HG03280 (cell line): ENCODE results near the gene PRR5L.

Experiments
- ATAC-seq: cut with Tn5 transposase; IDR thresholded peaks from one replicate; pipeline ENCODE4 v1.9.1; 2021; ENCODE audit warnings: mild to moderate bottlenecking, moderate library complexity; ENCODE audit not compliant: unreplicated experiment

Gene PRR5L, protein sequence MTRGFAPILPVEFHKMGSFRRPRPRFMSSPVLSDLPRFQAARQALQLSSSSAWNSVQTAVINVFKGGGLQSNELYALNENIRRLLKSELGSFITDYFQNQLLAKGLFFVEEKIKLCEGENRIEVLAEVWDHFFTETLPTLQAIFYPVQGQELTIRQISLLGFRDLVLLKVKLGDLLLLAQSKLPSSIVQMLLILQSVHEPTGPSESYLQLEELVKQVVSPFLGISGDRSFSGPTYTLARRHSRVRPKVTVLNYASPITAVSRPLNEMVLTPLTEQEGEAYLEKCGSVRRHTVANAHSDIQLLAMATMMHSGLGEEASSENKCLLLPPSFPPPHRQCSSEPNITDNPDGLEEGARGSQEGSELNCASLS

DNA sequence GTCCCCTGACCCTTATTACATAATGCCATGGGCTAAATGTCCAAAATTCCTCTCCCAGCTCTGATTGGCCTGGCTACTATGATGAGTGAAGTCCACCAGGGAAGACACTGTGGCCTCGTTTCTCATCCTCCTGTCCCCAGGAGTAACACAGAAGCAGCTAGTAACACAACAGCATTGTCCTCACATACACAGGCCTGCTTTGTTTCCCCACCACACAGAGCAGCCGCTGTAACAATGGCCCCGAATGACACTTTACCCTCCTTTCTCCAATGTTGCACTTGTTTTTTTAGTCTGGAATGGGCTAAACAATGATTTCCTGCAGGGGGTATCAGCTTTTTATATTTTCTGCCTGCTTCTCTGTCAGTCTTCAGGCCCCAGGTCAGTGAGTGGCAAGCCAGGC is at the start of gene PRR5L:
TSS of gene PRR5L (plus strand) at position 363 of the 400 bp plus-strand sequence. CDS start 104,834 bp downstream, outside the sequence.
- no peak for ATAC-seq

DNA sequence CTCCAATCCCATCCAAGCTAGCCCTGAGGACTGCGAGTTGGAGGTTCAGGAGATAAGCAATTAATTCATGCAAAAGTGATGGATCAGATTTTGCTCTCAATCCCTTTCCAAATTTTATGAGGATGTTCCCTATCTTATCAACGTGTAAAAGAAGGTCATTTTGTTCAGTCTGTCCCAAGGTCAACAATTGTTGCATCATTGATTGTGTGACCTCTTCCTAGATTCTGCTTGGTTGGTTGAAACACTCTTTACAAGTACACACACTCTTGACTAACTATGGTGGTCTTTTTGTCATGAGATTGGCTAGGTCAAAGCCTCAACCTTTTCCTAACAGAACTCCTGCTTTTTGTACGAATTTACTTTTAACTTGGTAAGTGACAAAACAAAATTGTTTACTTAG is 48.6 kb upstream of the PRR5L start:
- no peak for ATAC-seq

DNA sequence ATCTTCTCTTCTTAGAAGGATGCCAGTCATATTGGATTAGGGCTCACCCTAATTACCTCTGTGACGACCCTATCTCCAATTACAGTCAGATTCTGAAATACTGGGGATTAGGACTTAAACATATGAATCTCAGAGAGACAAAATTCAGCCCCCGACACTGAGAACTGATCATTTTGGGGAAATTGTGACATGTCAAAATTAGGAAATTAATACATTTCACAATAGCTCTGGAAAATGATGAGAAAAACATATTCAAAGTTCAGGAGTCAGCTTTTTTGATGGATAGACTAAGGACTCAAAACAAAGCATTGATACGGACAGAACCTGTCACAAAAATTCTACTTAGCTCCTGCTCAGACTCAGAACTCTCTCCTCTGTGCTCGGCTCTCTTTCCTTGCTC is 47.7 kb upstream of the PRR5L start:
- ATAC-seq: no peak

DNA sequence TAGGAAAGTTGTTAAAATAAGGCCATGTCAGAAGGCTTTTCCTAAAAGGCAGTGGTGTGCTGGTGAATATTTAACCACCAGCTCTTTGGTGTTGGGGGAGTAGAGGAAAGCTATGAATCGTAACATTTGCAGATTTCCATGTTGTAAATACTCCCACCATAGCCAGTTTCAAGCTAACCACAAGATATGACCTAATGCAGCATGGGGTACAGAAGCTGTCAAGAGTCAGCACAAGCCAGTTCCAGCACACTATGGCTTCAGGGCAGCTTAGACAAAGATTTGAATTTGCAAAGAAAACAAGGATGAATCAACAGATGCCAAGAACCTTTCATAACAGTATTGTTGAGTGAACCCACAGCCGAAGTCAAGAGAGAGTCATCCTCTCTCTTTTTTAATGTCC is 46.8 kb upstream of the PRR5L start:
- ATAC-seq: no peak

DNA sequence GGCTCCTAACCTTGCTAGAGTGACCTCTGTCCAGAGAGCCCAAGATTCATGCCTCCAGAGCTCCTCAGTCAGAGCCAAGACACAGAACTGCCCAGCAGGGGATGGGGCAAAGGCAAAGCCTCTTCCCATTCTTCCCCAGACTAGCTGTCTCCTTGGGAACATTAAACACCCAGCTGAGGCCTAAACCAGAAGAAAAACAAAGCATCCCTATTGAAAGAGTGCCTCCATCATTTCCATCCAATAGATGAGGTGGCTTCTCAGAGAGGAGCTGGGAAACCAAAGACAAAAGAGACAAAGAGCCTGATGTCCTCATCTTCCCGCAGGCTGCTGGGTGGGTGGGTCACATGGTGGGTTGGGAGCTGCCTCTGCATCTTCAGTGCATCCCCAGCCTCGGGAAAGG is 44.3 kb upstream of the PRR5L start:
- ATAC-seq: no peak

DNA sequence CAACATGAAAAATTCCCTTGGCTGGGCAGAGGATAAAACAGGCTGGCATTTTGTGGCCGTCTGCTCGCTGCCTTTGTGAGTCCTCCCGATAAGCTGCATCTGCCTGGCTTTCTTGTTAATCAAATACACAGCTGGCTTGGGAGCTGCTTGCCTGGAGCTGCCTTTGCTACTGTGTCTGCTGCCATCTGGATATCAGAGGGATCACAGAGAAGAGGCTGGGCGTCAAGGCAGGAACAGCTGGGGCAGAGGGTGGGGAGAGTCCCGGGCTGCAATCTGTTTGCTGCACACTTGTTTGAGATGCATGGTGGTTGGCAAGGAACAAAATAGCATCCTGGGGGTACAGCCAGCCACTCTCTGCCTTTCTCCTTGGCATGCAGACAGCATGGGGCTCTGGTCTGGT is 42.9 kb upstream of the PRR5L start:
- ATAC-seq: no peak

DNA sequence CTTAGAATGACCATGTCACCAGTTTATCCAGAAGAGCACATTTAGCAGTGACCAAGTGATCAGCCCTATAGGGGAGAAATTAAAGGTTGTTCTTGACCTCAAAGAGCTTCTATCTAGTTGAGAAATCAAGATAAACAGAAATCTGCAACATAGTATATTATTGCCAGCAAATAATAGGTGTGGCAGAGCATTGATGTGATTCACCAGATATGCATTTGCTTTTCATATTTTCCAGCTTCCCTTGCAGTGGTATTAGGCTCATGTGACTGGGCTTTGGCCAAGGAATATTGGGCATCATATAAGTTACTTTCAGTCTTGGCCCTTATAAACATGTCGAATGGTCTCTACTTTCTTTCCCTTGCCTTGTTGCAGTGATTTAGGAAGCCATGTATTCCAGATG is 41.4 kb upstream of the PRR5L start:
- no peak for ATAC-seq

DNA sequence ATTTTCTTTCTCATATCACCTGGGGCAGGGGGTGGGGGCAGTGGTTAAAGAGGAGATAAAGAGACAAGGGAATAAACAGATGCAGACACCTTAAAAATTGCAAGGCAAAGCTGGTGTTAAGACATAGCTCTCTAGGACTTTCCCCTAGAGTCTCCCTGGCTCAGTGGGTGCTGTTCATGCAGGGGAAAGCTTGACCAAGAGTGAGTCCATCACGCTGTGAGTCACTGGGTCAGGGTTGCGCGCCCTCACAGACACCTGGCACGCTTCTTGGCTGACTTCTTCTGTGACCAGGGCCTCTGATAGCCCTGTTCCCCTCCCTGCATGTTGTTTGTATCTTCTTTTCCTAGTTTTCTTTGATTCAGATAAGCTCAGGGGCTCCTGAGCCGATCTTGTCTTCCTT is 38.7 kb upstream of the PRR5L start:
- no peak for ATAC-seq

DNA sequence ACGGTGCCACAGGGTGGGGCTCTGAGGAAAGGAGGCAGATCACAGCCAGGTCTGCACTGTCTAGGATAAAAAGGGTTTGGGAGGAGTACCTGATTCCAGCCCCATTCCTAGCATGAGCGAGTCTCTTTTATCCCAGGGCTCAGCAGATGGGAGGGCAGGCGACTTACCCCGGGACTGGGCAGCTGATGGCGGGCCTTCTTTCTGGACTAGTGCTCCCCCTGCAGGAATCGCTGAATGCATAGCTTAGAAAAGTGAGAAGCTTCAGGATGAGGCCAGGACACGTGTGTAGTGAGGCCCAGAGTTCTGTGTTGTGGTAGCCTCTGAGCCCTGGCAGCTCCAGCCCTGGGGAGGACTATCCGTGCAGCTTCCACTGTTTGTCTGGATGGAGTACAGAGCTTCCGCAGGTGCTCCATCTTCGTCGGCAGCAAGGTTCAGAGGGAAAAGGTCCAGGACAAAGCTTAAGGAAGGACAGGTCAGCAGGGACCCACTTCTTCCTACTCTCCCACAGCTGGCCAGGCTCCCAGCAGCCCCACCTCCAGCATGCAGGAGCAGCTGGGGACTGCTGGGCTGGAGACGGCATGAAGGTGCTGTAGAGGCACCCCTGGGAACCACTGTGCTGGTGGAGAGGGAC is 37.2 kb upstream of the PRR5L start:
- no peak for ATAC-seq

DNA sequence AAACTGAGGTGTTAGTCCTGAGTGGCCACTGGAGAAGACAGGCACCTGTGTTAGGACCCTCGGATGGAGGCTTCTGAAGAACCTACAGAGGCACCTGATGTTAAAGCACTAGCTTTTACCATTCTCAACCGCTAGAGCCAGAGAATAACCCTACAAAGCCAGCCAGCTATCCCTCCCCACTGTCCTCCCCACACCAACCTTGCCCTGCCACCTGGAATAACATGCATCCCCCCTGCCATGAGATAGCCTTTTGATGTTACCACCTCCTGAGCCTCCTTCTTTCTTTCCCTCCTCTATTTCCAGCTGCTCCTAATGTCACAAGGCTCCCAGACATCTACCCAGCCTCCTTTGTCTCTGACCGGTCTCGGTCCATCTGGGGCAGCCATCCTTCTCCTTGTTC is 35.0 kb upstream of the PRR5L start:
- no peak for ATAC-seq

DNA sequence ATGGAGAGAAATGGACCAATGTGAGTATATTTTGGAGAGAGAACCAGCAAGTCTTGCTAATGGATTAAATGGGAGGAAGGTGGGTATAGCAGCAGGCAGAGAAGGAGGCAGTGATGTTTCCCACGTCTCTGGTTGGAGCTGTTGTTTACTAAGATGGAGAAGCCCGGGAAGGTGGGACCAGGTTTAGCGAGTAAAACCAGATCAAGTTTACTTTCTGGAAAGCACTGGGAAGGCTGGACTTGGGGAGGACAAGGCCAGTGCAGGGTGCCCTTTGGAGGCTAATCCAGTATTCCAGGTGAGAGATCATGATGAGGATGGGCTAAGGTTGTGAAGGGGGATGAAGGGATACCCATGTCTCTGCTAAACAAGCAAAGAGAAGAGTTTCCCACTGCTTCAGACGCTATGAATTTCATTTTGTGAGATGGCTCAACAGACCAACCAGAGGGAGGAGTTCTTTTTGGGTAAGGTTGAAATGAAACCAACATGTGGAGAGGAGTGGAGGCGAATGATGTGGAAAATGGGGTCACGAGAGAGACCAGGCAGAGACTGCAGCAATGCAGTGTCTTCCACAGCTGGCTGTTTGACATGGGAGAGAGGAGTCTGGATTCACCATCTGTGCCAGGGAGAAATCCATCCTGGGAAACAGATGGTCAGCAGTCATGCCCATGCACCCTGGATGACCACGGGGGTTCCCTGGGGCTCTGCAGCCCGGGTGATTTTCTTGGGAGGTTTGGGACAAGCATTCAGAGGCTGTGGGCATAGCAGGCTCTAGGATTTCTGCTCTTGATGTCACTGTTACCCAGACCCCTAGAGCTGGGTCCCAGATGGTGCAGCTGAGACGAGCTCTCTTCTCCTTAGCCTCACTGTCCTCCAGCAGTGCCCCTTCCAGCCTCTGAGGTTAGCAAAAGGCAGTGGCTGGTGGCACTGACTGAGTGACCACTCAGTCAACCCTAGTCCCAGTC is 31.8 kb upstream of the PRR5L start:
- ATAC-seq: no peak

DNA sequence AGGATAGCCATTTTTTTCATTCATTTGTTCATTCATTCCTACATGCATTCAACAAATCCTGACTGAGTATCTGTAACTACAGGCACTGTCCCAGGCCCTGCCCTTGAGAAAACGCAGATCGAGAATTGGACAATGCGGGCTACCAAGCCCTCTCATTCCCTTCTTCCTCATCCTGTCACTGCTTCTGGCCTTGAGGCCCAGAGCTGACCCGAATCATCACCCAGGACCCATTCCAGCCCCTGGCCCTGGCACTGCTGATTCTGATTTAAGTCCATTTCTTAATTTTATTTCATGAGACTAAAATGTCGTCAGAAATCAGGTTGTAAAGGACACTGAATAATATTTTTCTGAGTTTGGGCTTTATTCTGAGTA is 31.1 kb upstream of the PRR5L start:
- ATAC-seq: no peak

DNA sequence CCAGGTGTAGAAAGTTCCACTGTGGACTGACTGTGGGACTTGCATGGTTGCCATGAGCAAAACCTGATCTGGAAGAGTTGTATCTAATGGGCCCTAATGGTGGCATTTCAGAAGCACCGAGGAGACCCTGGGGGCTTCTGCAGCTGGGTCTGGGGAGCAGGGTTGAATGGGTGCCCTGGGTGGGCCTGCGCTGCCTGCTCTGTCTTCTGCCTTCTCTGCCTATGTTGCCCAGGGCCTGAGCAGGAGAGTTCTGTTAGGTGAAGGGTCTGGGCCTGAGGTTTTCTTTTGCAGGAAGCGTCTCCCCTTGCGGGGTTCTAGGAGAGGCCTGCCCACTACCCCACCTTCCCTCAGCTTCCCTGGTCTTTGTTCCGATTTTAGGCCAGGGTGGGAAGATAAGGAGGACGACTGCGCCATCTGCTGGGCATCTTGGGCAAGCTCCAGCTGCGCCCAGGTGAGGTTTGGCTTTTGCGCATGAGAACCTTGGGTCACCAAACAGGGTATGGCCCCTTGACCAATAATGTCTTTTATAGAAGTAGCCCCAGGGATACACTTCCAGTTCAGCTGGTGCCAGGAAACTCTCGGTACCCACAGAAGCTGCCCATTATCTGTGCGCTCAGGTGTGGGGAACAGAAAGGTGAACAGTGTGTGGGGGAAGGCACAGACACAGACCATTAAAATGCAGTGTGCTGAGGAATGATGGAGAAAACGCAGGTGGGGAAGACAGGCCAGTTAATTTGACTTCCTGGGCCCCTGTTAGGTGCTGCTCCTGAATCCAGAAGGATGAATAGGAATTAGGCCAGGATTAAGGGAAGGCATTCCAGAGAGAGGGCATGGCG is 30.1 kb upstream of the PRR5L start:
- peak; percentile 66 for ATAC-seq

DNA sequence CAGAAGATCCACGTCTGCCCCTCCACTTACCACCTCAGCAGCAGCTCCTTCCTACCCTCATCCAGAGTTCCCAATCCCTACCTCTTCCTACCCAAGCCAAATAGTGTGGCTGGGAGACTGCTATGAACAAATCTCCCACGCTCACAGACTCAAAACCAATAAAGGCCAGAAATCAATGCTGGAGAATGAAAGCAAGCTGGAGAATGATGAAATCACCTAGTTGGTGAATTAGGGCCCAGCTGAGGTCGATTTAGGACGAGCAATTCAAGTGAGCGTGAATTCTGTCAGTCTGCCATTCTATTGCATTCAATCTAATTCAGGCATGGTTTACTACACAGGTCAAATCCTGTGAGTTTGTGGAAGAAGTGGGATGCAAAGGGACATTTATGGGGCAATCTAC is 29.3 kb upstream of the PRR5L start:
- ATAC-seq: no peak

DNA sequence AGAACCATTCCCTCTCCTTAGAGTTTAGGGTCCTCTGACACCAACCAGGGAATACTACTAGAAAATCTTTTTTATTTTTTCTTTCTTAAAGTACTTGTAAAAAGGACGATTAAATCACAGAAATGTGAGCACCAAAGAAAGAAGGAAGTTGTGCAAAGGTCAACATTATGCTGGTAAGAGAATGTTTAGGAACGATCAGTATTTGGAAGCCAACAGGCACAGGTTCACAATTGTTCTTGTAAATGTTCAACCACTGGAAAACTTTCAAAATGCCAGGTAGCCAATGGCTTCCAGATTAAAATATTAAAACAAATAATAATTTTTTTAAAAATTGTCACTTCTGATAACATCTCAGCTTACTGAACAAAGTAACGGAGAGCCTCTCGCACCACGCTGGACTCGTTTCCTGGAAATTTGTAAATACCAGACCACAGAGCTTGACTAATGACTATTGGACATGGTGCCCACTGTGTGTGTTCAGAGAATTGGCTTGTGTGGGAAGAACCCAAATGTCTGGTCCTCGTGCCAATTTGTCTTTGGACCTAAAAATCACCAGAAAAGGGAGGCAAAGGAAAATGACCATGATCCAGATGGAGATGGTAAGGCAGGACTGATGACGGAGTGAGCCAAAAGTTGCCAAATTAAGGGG is 27.6 kb upstream of the PRR5L start:
- no peak for ATAC-seq

DNA sequence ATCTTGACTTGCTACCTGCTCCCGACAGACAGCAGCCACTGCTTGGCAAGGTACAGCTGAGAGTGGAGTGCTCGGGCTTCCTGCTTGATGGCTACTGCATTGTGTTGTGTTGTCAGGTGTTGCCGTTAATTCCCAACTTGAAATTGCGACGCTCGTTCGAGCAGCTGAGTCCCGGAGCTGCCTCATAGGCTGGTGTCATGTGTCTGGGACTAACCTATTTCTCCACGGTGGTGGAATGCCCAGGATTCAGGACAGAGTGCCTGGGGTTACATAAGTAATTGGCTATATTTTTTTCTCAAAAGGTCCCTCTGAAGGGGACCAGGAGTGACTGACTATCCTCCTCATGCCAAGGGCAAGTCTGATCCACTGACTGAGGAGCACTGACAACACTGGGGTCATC is 25.4 kb upstream of the PRR5L start:
- no peak for ATAC-seq

DNA sequence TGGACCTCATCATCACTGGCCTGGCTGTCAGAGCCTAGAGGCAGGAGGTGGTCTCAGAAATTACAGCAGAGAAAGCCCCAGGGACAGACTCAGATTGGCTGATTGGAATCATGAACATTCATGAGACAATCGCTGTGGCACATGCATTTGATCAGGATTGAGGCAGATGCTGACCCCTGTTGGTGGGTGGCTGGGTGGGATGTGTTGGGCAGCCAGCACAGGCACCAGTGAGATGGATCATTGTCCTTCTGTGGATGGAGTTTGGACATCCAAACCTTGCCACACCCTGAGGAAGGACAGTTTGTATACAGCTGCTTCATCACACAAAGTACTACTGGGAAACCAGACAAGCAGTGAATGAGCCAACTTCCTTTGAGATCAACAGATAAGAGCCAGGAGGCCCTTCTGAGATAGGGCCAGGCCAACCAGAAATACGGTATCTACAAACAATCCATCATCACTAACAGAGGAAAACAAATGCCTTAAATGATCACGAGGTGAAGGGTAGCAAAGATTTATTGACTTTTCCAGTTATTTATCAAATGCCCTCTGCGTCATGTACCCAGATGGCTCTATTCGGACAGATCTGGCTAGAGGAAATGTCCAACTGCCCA is 24.2 kb upstream of the PRR5L start:
- no peak for ATAC-seq

DNA sequence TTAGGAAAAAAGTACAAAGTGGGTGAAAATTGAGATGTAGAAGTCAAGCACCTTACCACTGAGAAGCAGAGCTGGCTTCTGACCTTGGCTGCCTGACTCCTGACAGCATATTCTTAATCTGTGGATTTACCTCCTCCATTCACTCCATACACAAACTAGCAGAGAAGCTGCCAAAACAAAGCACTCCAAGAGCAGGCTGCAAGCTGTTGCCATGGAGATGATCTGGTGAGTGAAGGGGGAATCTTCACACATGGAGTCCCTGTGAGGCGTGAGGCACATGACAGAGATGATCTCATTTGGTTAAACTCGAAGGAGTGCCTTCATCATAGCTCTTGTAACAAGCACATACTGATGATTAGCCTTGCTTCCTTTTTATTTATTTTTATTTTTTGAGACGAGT is 23.0 kb upstream of the PRR5L start:
- no peak for ATAC-seq

DNA sequence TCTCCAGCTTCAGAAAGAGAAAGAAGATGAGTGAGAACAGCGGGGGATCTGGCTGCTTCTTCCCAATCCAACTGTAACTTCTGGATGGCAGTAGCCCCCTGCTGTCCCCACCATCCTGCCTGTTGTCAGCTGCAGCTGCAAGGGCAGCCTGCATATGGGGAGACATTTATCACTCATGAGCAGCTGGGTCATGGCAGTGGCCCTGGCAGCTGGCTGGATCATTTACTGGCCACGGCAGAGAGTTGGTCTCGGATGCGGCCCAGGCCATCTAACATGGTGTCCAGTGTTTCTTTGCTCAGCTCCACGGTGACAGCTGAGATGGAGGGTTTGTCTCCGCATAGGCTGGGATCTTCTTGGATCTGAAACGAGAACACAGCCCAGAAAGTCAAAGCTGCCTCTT is 21.7 kb upstream of the PRR5L start:
- ATAC-seq: no peak
